ENCODE results near the gene SMCR8. TPM values are rescaled to one million over a fixed set of nuclear protein-coding genes. Genes with fewer than 3 reads are reported as not detected.
A peak's percentile ranks its signal among the peaks of the same experiment; 100 is the strongest.

SMCR8 gene
- total and polyA plus RNA-seq, 9 of the 15 experiments (the other 6 are each of a cell fraction or from before 2014, with no cell fraction given), result 0.25 to 8.8 (median 4.9) TPM

- TF ChIP-seq ZNF75A (CRISPR knock-in tag; IDR thresholded peaks at IDR 0.05) (no peak), CCNT2 (IDR thresholded peaks at IDR 0.05; ENCODE audit: borderline replicate concordance, extremely low read depth, insufficient read length, low read depth, low read length) (peak; percentile 63), ZNF764 (CRISPR knock-in tag; IDR thresholded peaks at IDR 0.05; ENCODE audit: low read depth) (no peak), JUND (IDR thresholded peaks at IDR 0.05; ENCODE audit: borderline replicate concordance, low read depth, low read length) (no peak), JUND (tag; IDR thresholded peaks at IDR 0.05; ENCODE audit: borderline replicate concordance, low read depth, low read length) (no peak; the same call in 2 of the 3 replicates), SRF (CRISPR knock-in tag; IDR thresholded peaks at IDR 0.05) (peak in 1 of 2 experiments; percentile 63; a peak in 2 of 4 replicates), CBX1 (IDR thresholded peaks at IDR 0.05; ENCODE audit: low read depth) (no peak), ATF1 (CRISPR knock-in tag; IDR thresholded peaks at IDR 0.05) (no peak), ATF1 (tag; IDR thresholded peaks at IDR 0.05) (peak; percentile 49), ZNF121 (CRISPR knock-in tag; conservative IDR thresholded peaks at IDR 0.05) (no peak), SPI1 (IDR thresholded peaks at IDR 0.05; ENCODE audit: borderline replicate concordance, low read depth, low read length) (no peak), ZNF354B (CRISPR knock-in tag; IDR thresholded peaks at IDR 0.05) (no peak), BRD9 (IDR thresholded peaks at IDR 0.05; ENCODE audit: low read depth, partially characterized antibody) (no peak), SOX6 (IDR thresholded peaks at IDR 0.05) (no peak), CTBP1 (IDR thresholded peaks at IDR 0.05; ENCODE audit: borderline replicate concordance) (peak; percentile 84), ZNF184 (CRISPR knock-in tag; IDR thresholded peaks at IDR 0.05) (no peak), ZSCAN29 (IDR thresholded peaks at IDR 0.05) (no peak), SMARCA4 (IDR thresholded peaks at IDR 0.05) (no peak), CCAR2 (IDR thresholded peaks at IDR 0.05; ENCODE audit: low read depth, low read length) (no peak)
- TF ChIP-seq, protein P1, sequence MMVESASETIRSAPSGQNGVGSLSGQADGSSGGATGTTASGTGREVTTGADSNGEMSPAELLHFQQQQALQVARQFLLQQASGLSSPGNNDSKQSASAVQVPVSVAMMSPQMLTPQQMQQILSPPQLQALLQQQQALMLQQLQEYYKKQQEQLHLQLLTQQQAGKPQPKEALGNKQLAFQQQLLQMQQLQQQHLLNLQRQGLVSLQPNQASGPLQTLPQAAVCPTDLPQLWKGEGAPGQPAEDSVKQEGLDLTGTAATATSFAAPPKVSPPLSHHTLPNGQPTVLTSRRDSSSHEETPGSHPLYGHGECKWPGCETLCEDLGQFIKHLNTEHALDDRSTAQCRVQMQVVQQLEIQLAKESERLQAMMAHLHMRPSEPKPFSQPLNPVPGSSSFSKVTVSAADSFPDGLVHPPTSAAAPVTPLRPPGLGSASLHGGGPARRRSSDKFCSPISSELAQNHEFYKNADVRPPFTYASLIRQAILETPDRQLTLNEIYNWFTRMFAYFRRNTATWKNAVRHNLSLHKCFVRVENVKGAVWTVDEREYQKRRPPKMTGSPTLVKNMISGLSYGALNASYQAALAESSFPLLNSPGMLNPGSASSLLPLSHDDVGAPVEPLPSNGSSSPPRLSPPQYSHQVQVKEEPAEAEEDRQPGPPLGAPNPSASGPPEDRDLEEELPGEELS (CRISPR knock-in tag; IDR thresholded peaks at IDR 0.05; ENCODE audit: borderline replicate concordance), result no peak
These were observed 48.3 kb downstream of the SMCR8 start, which contains the start of gene SHMT1 (continued) for GRCh38 chr17:18363101-18364049.

All from K562 (cell line).